HL-60 (cell line): Measurements from ENCODE around the gene DZANK1.

Experiments used
- DNase-seq, 2 experiments: peaks; one replicate each; pipeline ENCODE4 v3.0.0-alpha.2; 2010 to 2020; ENCODE audit warnings: low read depth in 1 of 2, low spot score in 1 of 2
- H3K27ac ChIP-seq: fragments of 250-450 bp; sonication (Bioruptor Pico); replicated peaks from 2 replicates; pipeline ENCODE4 v1.5.1; 2020; ENCODE audit warnings: mild to moderate bottlenecking, moderate library complexity
- H3K27me3 ChIP-seq: fragments of 250-450 bp; sonication (Bioruptor Pico); 2 replicates; pipeline ENCODE4 v1.5.1; 2021; ENCODE audit warnings: mild to moderate bottlenecking, moderate library complexity; ENCODE audit not compliant: insufficient read depth, poor library complexity, severe bottlenecking
- H3K4me3 ChIP-seq: replicated peaks from 2 replicates; pipeline ENCODE4 v1.5.1; 2011; ENCODE audit warnings: mild to moderate bottlenecking, control low read depth, low read length; ENCODE audit not compliant: insufficient read depth
- CTCF ChIP-seq: IDR thresholded peaks from one replicate; pipeline ENCODE4 v1.5.1; 2011; ENCODE audit warnings: low read length, control low read depth, inconsistent platforms; ENCODE audit not compliant: insufficient read depth
- GABPA ChIP-seq: IDR thresholded peaks from 2 replicates; pipeline ENCODE4 v1.6.1; 2012; ENCODE audit warnings: low read depth
- POLR2AphosphoS5 ChIP-seq: IDR thresholded peaks from 2 replicates; pipeline ENCODE4 v1.6.1; 2012; ENCODE audit warnings: low read depth
- REST ChIP-seq: IDR thresholded peaks from 2 replicates; pipeline ENCODE4 v1.6.1; 2012; ENCODE audit warnings: low read depth; ENCODE audit not compliant: insufficient replicate concordance
- SPI1 ChIP-seq: IDR thresholded peaks from 2 replicates; pipeline ENCODE4 v1.6.1; 2012; ENCODE audit warnings: low read depth, mild to moderate bottlenecking, borderline replicate concordance

DZANK1 gene

GRCh38 chr20:18466574-18466893 is 296 bp downstream of the DZANK1 start:
- Histone ChIP-seq H3K4me3 (peak overlapping the region; percentile 98), H3K27ac (no peak overlapping the region), H3K27me3 (no peaks in the 10 kb centered on the region)
- TF ChIP-seq GABPA: no peak
- TF ChIP-seq POLR2AphosphoS5: no peak
- no peak for TF ChIP-seq SPI1
- DNase-seq: no peak

GRCh38 chr20:18465536-18466200 is 1.2 kb downstream of the DZANK1 start:
- Histone ChIP-seq H3K4me3 (no peak overlapping the region), H3K27me3 (no peaks in the 10 kb centered on the region), H3K27ac (no peak overlapping the region)
- no peak for DNase-seq
- TF ChIP-seq POLR2AphosphoS5 (no peak), GABPA (no peak), SPI1 (no peak), CTCF (no peak), REST (no peak)

GRCh38 chr20:18456600-18456999 is 10.2 kb downstream of the DZANK1 start:
- H3K27ac ChIP-seq: no peak overlapping the region
- H3K4me3 ChIP-seq: no peak overlapping the region
- DNase-seq: no peak
- H3K27me3 ChIP-seq: no peaks in the 10 kb centered on the region
- TF ChIP-seq CTCF (no peak), GABPA (no peak), SPI1 (no peak), POLR2AphosphoS5 (no peak), REST (no peak)

GRCh38 chr20:18443886-18444285 is 22.9 kb downstream of the DZANK1 start:
- TF ChIP-seq POLR2AphosphoS5 (no peak), SPI1 (no peak)
- Histone ChIP-seq H3K27me3 (no peaks in the 10 kb centered on the region), H3K27ac (no peak overlapping the region), H3K4me3 (no peak overlapping the region)
- DNase-seq: no peak

- no peak overlapping the region for H3K27ac ChIP-seq
- no peak for DNase-seq
- no peaks in the 10 kb centered on the region for H3K27me3 ChIP-seq
- TF ChIP-seq CTCF (no peak), REST (no peak)
- H3K4me3 ChIP-seq: no peak overlapping the region
Observed at GRCh38 chr20:18440403-18440802, 26.4 kb downstream of the DZANK1 start.
